WTC11 (cell line): ENCODE data around the gene LONP2. TPM values are rescaled to one million over a fixed set of nuclear protein-coding genes. Genes with fewer than 3 reads are reported as not detected.

Experiments
- ATAC-seq: fragments of 200-7000 bp; cut with Tn5 transposase; 2 replicates; pipeline ENCODE4 v1.10.0; 2021; ENCODE audit warnings: mild to moderate bottlenecking, moderate library complexity
- CTCF ChIA-PET: fragments of 300-600 bp; sonication (Branson Sonifier 250); formaldehyde crosslinking; loops from one replicate; lab custom pipeline; 2021; ENCODE audit warnings: antibody characterized with exemption; lab: Charles Lee
- POLR2A ChIA-PET: fragments of 350-600 bp; sonication (Branson Sonifier 250); formaldehyde crosslinking; loops from one replicate; lab custom pipeline; 2021; ENCODE audit warnings: antibody characterized with exemption; lab: Charles Lee
- DNase-seq: peaks from one replicate; pipeline ENCODE4 v3.0.0; 2021; ENCODE audit warnings: low spot score
- H3K27ac Mint-ChIP-seq: 2 replicates; pipeline ENCODE4 v1.8.0; 2021; ENCODE audit warnings: mixed read lengths
- H3K27me3 Mint-ChIP-seq: 2 replicates; pipeline ENCODE4 v1.8.0; 2021; ENCODE audit warnings: low read depth, mild to moderate bottlenecking, moderate library complexity, mixed read lengths
- H3K36me3 Mint-ChIP-seq: 2 replicates; pipeline ENCODE4 v1.8.0; 2021; ENCODE audit warnings: mixed read lengths
- H3K4me1 Mint-ChIP-seq: 2 replicates; pipeline ENCODE4 v1.8.0; 2022; ENCODE audit warnings: mixed read lengths
- H3K4me3 Mint-ChIP-seq: 2 replicates; pipeline ENCODE4 v1.8.0; 2021; ENCODE audit warnings: mild to moderate bottlenecking, moderate library complexity, mixed read lengths
- H3K9me3 Mint-ChIP-seq: 2 replicates; pipeline ENCODE4 v1.8.0; 2021; ENCODE audit warnings: mixed read lengths
- CBFB ChIP-seq: sonication (generic); formaldehyde crosslinking; IDR thresholded peaks from 2 replicates; pipeline ENCODE4 v1.8.1; 2022; ENCODE audit warnings: mild to moderate bottlenecking, low read depth, missing genetic modification reagents
- CREB1 ChIP-seq: sonication (generic); formaldehyde crosslinking; IDR thresholded peaks from 2 replicates; pipeline ENCODE4 v1.8.0; 2023; ENCODE audit warnings: mild to moderate bottlenecking, missing genetic modification reagents
- ELF4 ChIP-seq: sonication (generic); formaldehyde crosslinking; IDR thresholded peaks from 2 replicates; pipeline ENCODE4 v1.8.1; 2022; ENCODE audit warnings: low read depth, mild to moderate bottlenecking, moderate library complexity, missing genetic modification reagents
- EMX1 ChIP-seq: fragments of 250-450 bp; sonication (Bioruptor Pico); IDR thresholded peaks from 2 replicates; pipeline ENCODE4 v1.8.0; 2021; ENCODE audit warnings: mild to moderate bottlenecking
- GABPB1 ChIP-seq: sonication (generic); formaldehyde crosslinking; IDR thresholded peaks from 2 replicates; pipeline ENCODE4 v1.8.1; 2023; ENCODE audit warnings: mild to moderate bottlenecking, missing genetic modification reagents
- GRHL2 ChIP-seq: fragments of 250-450 bp; sonication (Bioruptor Pico); IDR thresholded peaks from 2 replicates; pipeline ENCODE4 v1.8.0; 2022; ENCODE audit warnings: mild to moderate bottlenecking, moderate library complexity; ENCODE audit not compliant: insufficient replicate concordance, severe bottlenecking
- JAZF1 ChIP-seq: fragments of 250-450 bp; sonication (Bioruptor Pico); IDR thresholded peaks from 2 replicates; pipeline ENCODE4 v1.9.0; 2021; ENCODE audit warnings: moderate library complexity, mild to moderate bottlenecking, inconsistent platforms
- JUN ChIP-seq: sonication (generic); formaldehyde crosslinking; IDR thresholded peaks from 2 replicates; pipeline ENCODE4 v1.8.0; 2023; ENCODE audit warnings: mild to moderate bottlenecking, missing genetic modification reagents
- NFYB ChIP-seq: sonication (generic); formaldehyde crosslinking; conservative IDR thresholded peaks from 2 replicates; pipeline ENCODE4 v1.8.0; 2022; ENCODE audit warnings: low read depth, missing genetic modification reagents
- SMAD3 ChIP-seq: sonication (generic); formaldehyde crosslinking; IDR thresholded peaks from 2 replicates; pipeline ENCODE4 v1.8.0; 2022; ENCODE audit warnings: missing genetic modification reagents, mild to moderate bottlenecking, borderline replicate concordance
- SMAD4 ChIP-seq: sonication (generic); formaldehyde crosslinking; IDR thresholded peaks from 2 replicates; pipeline ENCODE4 v1.8.0; 2022; ENCODE audit warnings: mild to moderate bottlenecking, missing genetic modification reagents
- SOX15 ChIP-seq: fragments of 250-450 bp; sonication (Bioruptor Pico); IDR thresholded peaks from 2 replicates; pipeline ENCODE4 v1.9.0; 2021; ENCODE audit warnings: mild to moderate bottlenecking
- ZNF121 ChIP-seq: sonication (generic); formaldehyde crosslinking; IDR thresholded peaks from 2 replicates; pipeline ENCODE4 v1.8.0; 2023; ENCODE audit warnings: missing genetic modification reagents
- ZNF263 ChIP-seq: sonication (generic); formaldehyde crosslinking; IDR thresholded peaks from 2 replicates; pipeline ENCODE4 v1.8.1; 2022; ENCODE audit warnings: low read depth, mild to moderate bottlenecking, moderate library complexity, missing genetic modification reagents
- ZNF317 ChIP-seq: sonication (generic); formaldehyde crosslinking; IDR thresholded peaks from 2 replicates; pipeline ENCODE4 v1.8.1; 2023; ENCODE audit warnings: low read depth, mild to moderate bottlenecking, moderate library complexity, missing genetic modification reagents, borderline replicate concordance
- ZNF396 ChIP-seq: fragments of 250-450 bp; sonication (Bioruptor Pico); IDR thresholded peaks from 2 replicates; pipeline ENCODE4 v1.8.0; 2021; ENCODE audit warnings: mild to moderate bottlenecking, moderate library complexity, borderline replicate concordance
- ZNF671 ChIP-seq: fragments of 250-450 bp; sonication (Bioruptor Pico); IDR thresholded peaks from 2 replicates; pipeline ENCODE4 v1.8.0; 2021; ENCODE audit warnings: mild to moderate bottlenecking
- total RNA-seq: library from RNA; stranded (reverse); gene quantifications from 3 replicates; pipeline ENCODE4 v1.2.3, GENCODE V29; 2021
- TF ChIP-seq, protein P1 (sequence below): sonication (generic); formaldehyde crosslinking; IDR thresholded peaks from 2 replicates; pipeline ENCODE4 v1.8.0; 2022; ENCODE audit warnings: mild to moderate bottlenecking, missing genetic modification reagents
- TF ChIP-seq, protein P2 (sequence below): sonication (generic); formaldehyde crosslinking; IDR thresholded peaks from 2 replicates; pipeline ENCODE4 v1.8.1; 2023; ENCODE audit warnings: mild to moderate bottlenecking, missing genetic modification reagents, borderline replicate concordance
- TF ChIP-seq, protein P3 (sequence below): sonication (generic); formaldehyde crosslinking; IDR thresholded peaks from 2 replicates; pipeline ENCODE4 v1.8.0; 2022; ENCODE audit warnings: mild to moderate bottlenecking, missing genetic modification reagents
- TF ChIP-seq, protein P4 (sequence below): sonication (generic); formaldehyde crosslinking; IDR thresholded peaks from 2 replicates; pipeline ENCODE4 v1.8.1; 2023; ENCODE audit warnings: mild to moderate bottlenecking, missing genetic modification reagents
- TF ChIP-seq, protein P5 (sequence below): sonication (generic); formaldehyde crosslinking; conservative IDR thresholded peaks from 2 replicates; pipeline ENCODE4 v1.8.1; 2023; ENCODE audit warnings: mild to moderate bottlenecking, low read depth, missing genetic modification reagents, moderate library complexity
- TF ChIP-seq, protein P6 (sequence below): fragments of 250-450 bp; sonication (Bioruptor Pico); conservative IDR thresholded peaks from 2 replicates; pipeline ENCODE4 v1.9.0; 2021; ENCODE audit warnings: mild to moderate bottlenecking

Gene LONP2
- total RNA-seq, 1 experiment from 2014 or later: 28.4 TPM

DNA sequence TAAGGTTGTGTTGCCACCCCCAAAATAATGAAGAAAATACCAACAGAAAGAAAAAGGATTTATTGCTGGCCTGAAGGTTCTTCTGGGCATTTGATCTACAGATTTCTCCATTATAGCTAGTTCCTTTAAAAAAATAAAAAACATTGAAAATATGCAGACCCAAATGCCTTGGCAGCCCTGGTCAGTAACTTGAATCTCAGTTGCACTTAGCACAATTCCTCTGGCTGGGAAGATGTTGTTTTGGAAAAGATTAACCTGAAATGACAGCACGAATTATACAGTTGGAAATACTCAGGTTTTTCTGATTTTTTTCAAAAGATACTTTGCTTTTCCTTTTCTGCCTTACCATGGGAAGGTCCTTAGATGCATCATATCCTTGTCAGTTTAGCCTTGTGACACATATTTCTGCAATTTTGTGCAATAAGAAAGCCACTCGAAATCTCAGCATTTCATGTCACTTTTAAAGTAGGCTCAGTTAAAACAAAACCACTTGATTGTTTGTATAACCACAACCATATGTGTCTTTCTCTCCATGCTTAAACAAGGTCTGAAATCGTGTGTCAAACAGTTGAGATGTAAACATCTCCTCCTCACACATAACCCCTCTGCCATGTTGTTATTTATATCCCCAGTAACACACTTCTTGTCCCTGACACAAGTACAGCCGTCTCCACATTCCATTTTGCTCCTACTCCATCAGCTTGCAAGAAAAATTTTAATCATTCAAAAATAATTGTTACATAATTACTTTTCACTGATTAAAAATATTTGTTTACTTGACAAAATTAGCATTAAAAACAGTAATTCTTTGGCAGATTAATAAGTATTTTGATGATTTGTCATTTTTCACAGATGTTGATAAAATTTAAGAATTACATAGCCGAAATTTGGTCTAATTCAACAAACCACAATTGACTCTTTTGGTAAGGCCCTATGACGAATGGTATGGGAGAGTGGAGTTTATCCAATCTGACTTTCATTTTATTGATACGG, 80.0 kb downstream of the LONP2 start (continued):
- no peak for TF ChIP-seq ZNF263
- TF ChIP-seq JUN (CRISPR knock-in tag): no peak
- TF ChIP-seq, protein P1, sequence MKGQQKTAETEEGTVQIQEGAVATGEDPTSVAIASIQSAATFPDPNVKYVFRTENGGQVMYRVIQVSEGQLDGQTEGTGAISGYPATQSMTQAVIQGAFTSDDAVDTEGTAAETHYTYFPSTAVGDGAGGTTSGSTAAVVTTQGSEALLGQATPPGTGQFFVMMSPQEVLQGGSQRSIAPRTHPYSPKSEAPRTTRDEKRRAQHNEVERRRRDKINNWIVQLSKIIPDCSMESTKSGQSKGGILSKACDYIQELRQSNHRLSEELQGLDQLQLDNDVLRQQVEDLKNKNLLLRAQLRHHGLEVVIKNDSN (CRISPR knock-in tag): no peak
- TF ChIP-seq, protein P2, sequence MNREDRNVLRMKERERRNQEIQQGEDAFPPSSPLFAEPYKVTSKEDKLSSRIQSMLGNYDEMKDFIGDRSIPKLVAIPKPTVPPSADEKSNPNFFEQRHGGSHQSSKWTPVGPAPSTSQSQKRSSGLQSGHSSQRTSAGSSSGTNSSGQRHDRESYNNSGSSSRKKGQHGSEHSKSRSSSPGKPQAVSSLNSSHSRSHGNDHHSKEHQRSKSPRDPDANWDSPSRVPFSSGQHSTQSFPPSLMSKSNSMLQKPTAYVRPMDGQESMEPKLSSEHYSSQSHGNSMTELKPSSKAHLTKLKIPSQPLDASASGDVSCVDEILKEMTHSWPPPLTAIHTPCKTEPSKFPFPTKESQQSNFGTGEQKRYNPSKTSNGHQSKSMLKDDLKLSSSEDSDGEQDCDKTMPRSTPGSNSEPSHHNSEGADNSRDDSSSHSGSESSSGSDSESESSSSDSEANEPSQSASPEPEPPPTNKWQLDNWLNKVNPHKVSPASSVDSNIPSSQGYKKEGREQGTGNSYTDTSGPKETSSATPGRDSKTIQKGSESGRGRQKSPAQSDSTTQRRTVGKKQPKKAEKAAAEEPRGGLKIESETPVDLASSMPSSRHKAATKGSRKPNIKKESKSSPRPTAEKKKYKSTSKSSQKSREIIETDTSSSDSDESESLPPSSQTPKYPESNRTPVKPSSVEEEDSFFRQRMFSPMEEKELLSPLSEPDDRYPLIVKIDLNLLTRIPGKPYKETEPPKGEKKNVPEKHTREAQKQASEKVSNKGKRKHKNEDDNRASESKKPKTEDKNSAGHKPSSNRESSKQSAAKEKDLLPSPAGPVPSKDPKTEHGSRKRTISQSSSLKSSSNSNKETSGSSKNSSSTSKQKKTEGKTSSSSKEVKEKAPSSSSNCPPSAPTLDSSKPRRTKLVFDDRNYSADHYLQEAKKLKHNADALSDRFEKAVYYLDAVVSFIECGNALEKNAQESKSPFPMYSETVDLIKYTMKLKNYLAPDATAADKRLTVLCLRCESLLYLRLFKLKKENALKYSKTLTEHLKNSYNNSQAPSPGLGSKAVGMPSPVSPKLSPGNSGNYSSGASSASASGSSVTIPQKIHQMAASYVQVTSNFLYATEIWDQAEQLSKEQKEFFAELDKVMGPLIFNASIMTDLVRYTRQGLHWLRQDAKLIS (CRISPR knock-in tag): no peak
- TF ChIP-seq, protein P3, sequence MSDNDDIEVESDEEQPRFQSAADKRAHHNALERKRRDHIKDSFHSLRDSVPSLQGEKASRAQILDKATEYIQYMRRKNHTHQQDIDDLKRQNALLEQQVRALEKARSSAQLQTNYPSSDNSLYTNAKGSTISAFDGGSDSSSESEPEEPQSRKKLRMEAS (CRISPR knock-in tag): no peak
- no peak for TF ChIP-seq SOX15 (CRISPR knock-in tag)
- TF ChIP-seq, protein P4, sequence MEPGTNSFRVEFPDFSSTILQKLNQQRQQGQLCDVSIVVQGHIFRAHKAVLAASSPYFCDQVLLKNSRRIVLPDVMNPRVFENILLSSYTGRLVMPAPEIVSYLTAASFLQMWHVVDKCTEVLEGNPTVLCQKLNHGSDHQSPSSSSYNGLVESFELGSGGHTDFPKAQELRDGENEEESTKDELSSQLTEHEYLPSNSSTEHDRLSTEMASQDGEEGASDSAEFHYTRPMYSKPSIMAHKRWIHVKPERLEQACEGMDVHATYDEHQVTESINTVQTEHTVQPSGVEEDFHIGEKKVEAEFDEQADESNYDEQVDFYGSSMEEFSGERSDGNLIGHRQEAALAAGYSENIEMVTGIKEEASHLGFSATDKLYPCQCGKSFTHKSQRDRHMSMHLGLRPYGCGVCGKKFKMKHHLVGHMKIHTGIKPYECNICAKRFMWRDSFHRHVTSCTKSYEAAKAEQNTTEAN (CRISPR knock-in tag): no peak
- TF ChIP-seq JAZF1 (CRISPR knock-in tag): no peak
- no peak for TF ChIP-seq ELF4 (CRISPR knock-in tag)
- TF ChIP-seq ZNF396 (CRISPR knock-in tag): no peak
- TF ChIP-seq SMAD3 (CRISPR knock-in tag): no peak
- TF ChIP-seq, protein P5, sequence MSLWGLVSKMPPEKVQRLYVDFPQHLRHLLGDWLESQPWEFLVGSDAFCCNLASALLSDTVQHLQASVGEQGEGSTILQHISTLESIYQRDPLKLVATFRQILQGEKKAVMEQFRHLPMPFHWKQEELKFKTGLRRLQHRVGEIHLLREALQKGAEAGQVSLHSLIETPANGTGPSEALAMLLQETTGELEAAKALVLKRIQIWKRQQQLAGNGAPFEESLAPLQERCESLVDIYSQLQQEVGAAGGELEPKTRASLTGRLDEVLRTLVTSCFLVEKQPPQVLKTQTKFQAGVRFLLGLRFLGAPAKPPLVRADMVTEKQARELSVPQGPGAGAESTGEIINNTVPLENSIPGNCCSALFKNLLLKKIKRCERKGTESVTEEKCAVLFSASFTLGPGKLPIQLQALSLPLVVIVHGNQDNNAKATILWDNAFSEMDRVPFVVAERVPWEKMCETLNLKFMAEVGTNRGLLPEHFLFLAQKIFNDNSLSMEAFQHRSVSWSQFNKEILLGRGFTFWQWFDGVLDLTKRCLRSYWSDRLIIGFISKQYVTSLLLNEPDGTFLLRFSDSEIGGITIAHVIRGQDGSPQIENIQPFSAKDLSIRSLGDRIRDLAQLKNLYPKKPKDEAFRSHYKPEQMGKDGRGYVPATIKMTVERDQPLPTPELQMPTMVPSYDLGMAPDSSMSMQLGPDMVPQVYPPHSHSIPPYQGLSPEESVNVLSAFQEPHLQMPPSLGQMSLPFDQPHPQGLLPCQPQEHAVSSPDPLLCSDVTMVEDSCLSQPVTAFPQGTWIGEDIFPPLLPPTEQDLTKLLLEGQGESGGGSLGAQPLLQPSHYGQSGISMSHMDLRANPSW: no peak
- TF ChIP-seq SMAD4 (CRISPR knock-in tag): no peak

DNA sequence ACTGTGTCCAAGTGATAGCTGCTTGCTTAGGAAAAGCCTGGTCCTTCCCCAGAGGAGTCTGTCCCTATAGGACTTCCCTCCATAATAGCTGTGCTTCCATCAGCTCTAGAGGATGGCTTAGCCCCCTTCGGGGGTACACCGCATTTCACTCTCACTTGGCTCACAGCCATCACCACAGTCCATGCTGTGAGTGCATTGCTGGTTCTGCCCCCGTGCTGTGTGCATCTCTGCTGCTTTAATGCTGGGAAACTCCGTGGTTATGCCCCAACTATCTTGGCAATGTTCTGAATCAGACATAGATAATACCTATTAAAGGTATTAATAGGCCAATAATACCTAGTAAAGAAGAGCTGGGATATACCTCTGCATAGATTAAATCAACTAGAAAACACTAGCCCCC, 82.8 kb downstream of the LONP2 start:
- 0 out of 2 replicates have a peak, but pooled peaks cover 2% of the 10 kb centered on the region for H3K4me1 Mint-ChIP-seq
- ChIA-PET CTCF (interaction anchor here (1.6 kb wide), 1 partner anchor 303 kb away, joined by 4 read pairs; no protein-coding TSS in a partner anchor), POLR2A (no interaction called here)
- ATAC-seq (no peak), DNase-seq (no peak)
- H3K36me3 Mint-ChIP-seq: peaks cover 5% of the 10 kb centered on the region; the same call in 1 of the 2 replicates
- H3K4me3 Mint-ChIP-seq: no peak overlapping the region
- no peaks in the 10 kb centered on the region for H3K27me3 Mint-ChIP-seq
- H3K27ac Mint-ChIP-seq: no peak overlapping the region
- no peaks in the 10 kb centered on the region for H3K9me3 Mint-ChIP-seq
- TF ChIP-seq ZNF121: no peak
- no peak for TF ChIP-seq EMX1 (CRISPR knock-in tag)
- TF ChIP-seq ZNF317: no peak
- TF ChIP-seq GABPB1 (CRISPR knock-in tag): no peak
- TF ChIP-seq NFYB (CRISPR knock-in tag): no peak
- no peak for TF ChIP-seq CBFB
- TF ChIP-seq, protein P4 (CRISPR knock-in tag): no peak
- TF ChIP-seq GRHL2 (CRISPR knock-in tag): no peak
- TF ChIP-seq CREB1 (CRISPR knock-in tag): no peak
- TF ChIP-seq ZNF671 (CRISPR knock-in tag): no peak
- TF ChIP-seq, protein P6, sequence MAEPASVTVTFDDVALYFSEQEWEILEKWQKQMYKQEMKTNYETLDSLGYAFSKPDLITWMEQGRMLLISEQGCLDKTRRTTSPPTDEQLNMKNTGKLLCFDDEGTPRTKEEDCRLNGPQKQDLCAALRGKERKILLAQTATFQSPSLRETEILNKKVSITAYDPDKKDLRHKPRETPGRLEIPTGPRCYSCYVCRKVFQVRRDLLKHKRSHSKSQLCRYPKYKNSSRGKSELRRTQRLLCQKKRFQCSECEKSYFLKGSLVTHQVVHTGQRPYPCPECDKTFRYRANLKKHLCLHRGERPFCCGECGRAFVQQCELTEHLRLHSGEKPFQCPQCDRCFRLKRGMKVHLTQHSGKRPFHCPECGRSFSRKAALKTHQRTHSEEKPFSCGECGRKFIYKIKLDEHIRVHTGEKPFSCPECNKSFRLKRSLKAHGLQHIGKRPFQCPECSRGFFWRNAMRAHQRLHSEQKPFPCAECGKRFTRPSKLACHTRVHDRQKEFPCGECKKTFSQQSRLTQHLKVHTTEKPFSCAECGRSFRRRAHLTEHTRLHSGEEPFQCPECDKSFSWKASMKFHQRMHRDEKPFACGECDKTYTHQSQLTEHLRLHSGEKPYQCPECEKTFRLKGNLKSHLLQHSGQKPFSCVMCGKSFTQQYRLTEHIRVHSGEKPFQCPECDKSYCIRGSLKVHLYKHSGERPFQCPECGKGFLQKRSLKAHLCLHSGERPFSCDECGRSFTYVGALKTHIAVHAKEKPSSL (CRISPR knock-in tag): no peak
